DMS153 treated with DMSO at 0.1 percent for 48 hours (cell line): ENCODE data around the gene SFMBT1.

Experiments used
- DNase-seq: peaks from one replicate; lab custom pipeline; 2025; ENCODE audit not compliant: unreplicated experiment; lab: John Stamatoyannopoulos, UW

Gene SFMBT1

DNA sequence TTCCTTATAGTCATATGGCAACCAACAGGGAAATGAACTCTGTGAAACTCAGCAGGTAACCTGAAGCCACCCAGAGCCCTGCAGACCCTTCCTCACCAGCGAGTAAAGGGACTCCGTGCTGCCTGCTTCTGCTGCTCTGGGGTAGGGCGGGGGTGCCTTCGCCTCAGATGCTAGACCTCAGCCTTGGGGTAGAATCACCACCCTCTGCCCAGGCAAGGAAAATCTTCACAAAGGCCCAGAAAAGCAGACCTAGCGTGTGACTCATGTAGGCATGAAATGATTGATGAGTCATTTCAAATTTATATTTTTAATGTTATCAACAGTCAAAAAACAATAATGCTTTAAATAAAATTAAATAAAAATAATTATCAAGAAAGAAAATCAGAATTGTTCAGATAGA, 155.1 kb downstream of the SFMBT1 start:
- no peak for DNase-seq

DNA sequence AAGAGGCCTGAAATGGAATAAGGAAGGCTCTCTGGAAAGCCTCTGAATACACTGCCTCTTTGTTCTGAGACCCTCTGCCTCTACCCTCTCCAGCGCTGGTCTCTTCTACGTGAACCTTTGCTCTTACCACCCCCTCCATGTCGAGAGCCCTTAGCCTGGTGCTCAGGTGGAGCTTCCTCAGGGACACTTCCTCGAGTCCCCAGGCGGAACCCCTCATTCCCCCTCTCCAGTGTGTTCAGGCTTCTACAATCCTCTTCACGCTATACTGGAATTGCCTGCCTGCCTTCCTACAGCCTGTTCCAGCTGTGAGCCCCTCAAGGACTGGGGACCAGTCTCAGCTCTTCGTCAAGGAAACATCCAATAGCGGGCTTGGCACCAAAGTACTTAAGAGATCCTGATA, 156.0 kb downstream of the SFMBT1 start:
- DNase-seq: no peak

DNA sequence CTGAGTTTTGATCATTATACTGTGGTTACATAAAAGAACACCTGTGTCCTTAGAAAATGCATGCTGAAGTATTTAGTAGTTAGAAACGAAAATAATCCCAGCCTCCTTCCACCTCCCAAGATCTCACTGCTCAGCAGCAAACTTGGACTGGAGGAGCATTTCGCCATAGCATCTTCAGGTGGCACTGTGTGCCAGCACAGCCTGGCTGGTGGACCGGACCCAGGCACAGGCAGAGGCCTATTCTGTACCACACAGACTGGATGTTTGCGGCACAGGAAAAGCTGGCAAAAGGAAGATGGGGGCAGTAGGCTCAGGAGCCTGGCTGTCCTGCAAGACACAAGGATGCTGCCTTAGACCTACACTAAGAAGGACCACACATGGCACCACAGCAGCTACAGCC, 158.7 kb downstream of the SFMBT1 start:
- DNase-seq: no peak

DNA sequence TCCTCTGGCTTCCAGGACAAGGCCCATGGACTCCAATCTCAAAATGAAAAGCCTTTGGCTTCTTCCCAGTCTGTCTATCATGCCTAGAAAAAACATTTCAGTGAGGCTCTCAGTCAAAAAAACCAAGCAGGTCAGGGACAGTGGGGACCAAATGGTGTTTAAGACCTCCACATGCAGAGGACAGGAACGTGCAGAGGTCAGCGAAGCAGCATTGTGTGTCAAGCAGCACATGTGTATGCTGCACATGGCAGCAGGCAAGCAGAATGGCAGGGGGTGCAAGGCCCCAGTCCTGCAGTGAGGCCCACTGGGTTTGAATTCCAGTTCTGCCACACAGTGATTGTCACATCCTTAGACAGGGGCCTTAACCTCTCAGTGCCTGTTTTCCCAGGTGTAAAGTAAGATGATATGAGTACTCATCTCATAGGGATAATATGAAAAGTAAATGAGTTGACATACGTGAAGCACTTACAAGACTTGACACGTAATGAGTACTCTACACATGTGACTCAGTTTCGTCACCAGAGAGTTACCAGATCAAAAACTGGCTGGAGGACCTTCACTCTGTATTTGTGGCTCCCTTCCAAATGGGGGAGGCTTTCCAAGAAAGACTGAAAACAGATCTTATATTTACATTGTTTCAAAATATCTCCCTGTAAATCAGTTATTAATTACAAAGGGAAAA, 159.7 kb downstream of the SFMBT1 start:
- DNase-seq: no peak

DNA sequence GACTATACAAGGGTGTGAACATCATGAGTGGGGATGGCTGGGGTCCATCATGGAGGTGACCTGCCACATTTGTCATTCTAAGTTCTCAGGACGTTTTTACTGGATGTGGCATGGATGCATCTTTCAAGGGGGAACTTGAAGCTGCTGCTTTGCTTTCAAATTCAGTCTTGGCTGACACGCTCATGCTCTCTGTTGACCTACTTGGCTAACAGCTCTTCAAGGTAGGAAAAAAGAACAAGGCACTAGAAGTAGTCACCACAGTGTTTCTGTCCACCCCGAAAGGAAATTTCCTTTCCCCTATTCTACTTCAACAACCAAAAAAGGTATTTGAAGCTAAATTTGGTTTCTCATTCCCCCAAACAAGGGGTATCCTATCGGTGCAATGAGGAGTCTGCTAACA, 163.5 kb downstream of the SFMBT1 start:
- DNase-seq: no peak

DNA sequence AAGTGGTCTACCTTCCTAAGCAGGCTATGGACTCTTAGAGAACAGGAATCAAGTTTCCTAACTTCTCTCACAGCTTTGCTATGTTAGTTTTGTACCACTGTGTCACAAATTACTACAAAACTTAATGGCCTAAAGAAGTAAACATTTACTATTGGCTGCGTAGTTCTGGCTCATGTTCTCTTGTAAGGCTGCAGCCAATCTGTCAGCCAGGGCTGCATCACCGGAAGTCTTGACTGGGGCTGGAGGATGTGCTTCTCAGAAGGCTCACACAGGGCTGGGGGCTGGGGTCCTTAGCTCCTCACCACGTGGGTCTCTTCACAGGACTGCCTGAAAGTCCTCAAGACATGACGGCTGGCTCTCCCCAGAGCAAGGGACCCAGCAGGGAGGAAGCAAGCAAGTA, 164.0 kb downstream of the SFMBT1 start:
- no peak for DNase-seq

DNA sequence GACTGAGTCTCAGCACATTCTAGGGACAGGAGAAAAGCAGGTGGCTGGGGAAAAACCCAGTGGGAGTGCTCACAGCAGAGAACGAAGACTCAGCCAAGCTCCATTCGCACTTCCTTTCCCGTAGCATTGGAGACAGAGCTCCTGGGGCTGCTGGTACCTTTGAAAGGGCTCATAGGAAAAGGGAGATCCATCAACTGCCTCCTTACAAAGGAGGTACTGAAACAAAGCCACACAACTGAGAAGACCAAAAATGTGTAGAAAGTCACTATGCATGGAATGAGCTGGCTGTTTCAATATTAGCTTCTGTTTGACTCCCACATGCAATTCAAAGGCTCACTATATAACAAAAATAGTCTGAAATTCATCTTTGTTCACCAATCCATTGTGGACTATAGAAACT, 165.4 kb downstream of the SFMBT1 start:
- DNase-seq: no peak

DNA sequence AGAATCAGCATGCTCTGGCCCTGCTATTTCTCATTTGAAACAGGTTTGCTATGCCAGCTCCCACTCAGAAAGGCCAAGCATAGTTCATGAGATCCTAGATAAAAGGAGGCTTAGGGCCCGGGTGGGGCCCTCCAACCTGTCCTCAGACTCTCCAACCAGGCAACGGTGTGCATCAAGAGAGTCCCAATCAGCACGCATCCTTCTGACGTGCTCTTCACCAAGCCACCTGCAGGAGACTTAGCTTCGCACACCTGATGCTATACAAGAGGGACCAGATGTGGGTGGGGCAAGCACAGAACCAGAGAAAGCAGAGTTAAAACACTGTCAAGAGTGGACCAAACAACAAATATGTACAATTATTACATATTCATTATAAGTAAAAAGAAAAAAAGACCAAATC, 165.8 kb downstream of the SFMBT1 start:
- DNase-seq: no peak

DNA sequence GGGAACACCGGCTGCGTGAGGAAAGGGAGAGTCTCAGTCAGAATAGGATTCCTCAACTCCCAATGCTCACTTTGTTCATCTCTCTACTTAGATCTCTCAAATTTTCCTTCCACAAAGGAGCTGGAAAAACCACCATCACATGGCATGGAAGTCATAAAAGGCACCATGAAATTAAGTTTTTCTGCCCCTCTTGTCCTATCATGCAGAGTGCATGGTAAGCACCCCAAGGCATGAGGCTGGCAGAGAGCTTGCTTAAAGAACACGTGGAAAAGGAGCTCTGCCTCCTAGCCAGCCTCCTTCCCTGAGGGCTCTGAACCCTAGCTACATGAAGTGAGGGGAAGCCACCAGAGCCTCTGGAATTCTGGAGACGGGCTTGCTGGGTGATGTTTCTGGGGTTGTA, 166.3 kb downstream of the SFMBT1 start:
- no peak for DNase-seq

DNA sequence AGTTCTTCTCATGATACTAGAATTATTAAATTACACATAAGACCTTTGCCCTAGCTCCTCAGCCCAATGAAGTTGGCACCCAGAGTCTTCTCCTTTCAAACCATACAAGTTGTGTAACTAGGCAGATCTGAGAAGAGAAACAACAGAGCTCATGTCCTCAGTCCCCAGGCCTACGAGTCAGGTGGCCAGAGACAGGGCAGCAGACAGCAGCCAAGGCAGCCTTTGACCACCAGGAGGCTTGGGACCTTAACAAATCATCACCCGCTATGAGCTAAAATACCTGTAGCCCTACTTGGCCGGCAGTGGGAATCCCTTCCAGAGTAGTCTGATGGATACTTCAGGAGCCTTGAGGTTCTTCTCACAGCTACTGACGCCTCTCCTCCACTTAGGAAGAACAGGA, 166.8 kb downstream of the SFMBT1 start:
- no peak for DNase-seq

DNA sequence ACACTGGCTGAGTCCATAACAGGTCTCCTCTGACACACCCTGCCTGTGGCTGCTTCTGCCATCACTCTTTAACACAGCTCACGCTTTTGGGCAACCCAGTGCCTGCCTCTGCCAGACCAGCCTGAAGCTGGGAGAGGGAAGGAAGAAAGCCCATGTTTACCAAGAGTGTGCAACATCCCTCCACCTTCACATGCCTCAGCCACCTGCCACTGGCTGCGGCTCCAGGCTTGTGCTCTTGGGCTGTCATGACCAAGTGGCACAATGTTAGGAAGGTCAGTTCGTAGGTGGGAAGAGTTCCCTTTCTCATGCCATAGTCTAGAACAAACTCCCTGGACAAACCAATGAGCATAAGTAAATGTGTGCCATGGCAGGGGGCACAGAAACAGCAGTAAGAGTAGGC, 168.8 kb downstream of the SFMBT1 start:
- no peak for DNase-seq

DNA sequence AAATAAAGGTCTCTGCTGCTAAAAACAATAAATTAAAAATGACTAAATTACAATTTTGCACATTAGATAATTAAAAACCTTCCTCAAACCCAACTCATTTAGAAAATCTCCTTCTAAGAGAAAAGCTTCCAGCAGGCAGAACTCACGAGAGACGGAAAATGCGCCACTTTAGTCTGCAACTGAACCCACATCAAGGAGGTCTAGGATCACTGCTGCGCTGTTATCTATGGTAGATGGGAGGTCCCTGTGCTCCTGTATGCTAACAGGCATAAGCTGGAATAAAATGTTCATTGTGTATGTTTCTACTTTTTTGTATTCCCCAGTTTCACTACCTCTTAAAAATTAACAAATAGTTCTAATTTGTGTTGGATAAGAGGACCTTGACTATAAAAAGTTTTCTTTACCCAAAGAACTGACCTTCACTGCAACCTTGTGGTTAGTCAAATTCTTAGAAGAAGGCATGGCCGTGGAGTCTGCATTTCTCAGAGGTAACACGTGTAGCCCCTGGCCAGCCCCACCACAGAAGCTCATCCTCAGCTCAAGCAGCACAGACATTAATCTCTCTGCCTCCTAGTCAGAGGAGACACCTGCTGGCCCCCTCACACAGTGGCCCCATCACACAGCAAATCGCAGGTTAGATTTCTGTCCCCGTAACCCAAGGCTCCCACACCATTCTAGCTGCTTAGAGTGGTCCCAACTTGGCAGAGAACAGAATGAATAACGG, 170.8 kb downstream of the SFMBT1 start:
- DNase-seq: no peak

DNA sequence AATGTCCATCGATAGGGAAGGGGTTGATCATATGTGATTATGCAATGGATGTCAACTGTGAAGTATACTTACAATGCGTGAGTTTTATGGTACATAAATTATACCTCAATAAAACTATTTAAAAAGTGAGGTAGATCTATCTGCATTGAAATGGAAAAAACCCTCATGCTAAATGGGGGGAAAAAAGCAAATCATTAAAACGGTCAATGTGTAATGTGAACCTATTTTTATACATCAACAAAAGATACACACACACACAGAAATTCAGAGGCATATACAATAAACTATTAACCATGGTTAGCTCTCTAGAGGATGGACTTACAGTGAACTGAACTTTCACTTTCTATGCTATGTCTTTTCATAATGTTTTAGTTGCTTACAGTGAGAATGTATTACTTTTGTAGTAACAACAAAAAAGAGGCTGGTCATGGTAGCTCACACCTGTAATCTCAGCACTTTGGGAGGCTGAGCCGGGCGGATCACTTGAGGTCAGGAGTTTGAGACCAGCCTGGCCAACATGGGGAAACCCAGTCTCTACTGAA, 171.6 kb downstream of the SFMBT1 start:
- no peak for DNase-seq

DNA sequence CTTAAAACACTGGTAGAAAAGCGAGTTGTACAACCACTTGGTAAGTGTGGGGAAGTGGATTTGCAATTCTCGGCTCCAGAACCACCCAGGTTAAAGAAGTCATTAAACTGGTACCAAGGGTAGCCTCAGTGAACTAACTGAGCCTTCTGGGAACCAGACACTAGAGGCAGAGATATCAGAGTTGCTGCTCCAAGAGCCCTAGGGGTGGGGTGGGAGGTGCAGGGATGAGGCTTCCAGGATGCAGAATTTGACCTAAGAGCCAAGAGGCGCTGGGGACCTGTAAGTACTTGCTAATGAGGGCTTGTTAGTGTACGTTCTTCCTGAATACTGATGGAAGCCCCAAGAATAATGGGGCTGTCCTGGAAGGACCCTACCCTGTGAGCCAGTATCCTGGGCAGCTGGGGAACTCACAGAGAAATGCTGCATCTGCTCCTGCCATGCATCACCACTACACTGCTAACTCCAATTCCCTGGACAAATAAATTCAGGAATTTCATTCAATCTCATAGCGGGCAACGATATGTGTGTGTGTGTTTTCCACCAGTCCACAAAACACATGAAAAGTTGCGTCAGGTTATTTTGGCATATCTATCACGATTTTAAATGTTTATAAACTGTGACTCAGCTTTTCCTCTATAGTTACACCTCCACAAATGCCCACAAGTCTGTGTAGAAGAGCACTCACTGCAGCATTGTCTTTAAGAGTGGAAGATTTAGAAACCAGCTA, 172.3 kb downstream of the SFMBT1 start:
- DNase-seq: no peak

DNA sequence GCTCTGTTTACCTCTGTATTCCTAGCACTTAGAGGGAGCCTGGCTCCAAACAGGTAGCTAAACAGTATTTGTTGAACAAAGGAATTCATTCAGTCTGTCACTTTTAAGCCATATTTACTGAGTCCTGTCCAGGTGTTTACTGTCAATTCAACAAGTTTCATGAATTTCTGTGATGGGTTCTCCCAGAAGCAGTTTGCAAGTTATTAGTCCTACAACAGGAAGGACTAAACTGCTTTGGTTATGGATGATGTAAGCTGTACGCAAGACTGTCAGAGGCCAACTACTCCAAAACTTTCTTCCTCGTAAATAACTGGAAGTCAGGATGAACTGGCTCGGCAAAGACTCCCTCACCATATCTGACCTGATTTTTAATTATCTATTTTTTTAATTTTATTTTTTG, 173.6 kb downstream of the SFMBT1 start:
- no peak for DNase-seq

DNA sequence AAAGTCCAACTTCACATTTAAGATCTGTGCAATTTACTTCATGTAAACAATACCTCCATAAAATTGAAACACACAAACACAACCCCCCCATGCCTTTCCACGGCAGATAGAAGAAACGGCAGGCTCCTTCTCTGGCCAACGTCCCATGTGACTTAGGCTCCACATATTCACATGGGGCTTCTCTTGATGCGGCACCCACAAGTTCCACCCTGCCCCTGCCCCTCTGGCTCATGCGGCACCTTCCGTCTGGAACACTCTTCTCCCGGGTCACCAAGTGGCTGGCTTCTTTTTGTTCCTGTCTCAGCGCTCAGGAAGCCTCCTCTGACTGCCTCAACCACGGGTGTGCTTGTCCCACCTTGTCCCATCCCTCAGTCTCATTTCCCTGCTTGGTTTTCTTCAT, 174.1 kb downstream of the SFMBT1 start:
- no peak for DNase-seq

DNA sequence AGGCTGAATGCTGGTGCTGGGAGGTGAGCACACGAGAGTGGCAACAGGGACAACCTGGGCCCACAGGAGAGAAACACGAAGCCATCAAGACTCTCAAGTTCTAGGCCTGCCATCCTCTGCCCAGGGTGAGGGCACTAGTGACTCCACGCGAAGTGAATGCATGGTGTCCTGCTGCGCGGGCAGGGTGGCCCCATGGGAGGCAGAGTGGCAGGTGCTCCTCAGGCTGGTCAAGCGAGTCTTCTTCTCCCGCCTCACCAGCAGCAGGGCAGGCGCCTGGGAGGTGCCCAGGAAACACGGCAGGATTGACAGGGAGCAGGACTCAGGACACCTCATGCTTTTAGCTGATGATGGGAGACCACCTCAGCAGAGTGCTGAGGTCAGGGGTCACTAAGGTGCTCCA, 175.4 kb downstream of the SFMBT1 start:
- no peak for DNase-seq

DNA sequence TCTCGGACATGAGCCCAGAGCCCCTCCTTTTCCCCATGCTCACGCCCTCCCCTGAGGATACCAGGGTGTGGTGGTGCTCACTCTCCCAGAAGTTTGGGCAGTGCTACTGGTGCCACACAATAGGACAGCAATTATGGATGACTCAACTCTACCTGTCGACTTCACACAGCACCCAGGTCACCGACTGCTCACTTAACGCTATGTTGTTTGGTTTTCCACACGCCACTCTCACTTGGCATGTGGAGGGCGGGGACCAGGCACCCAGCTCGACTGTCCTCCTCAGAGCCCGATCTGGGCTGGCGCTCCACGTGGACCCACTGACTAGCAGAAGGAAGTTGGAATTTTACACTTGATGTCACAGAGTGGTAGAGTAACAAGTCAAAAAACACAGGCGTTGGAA, 179.4 kb downstream of the SFMBT1 start:
- no peak for DNase-seq

DNA sequence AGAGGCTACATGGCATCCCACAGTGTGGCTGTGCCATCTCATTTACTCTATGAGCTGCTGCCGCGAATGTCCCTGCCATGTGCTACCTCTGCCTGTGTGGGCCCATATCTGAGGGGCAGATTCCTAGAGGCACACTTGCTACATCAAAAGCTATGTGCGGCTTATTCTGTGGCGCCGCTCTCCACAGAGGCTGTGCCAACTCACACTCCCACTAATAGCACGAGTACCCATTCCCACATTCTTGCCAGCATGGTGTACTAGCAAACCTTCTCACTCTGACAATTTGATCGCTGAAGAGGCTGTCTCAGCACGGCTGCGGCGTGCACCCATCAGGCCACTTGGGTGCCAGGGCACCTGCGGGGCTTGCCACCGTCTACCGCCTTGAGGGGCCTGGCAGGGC, 179.9 kb downstream of the SFMBT1 start:
- no peak for DNase-seq

DNA sequence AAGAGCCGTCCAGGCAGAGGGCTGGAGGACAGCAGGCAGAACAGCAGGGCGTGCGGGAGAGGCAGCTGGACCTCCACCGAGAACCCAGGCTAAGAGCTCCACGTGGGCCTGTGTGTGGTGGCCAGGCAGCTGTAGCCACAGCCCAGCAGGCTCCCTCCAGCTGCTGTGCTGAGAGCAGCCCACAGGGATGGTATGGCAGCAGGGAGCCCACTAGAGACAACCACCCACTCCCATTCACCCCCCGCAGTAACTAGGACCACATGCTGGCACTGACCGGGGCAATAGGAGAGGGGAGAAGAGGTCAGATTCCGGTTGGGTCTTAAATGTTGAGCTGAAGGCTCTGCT, 185.5 kb downstream of the SFMBT1 start:
- DNase-seq: no peak

DNA sequence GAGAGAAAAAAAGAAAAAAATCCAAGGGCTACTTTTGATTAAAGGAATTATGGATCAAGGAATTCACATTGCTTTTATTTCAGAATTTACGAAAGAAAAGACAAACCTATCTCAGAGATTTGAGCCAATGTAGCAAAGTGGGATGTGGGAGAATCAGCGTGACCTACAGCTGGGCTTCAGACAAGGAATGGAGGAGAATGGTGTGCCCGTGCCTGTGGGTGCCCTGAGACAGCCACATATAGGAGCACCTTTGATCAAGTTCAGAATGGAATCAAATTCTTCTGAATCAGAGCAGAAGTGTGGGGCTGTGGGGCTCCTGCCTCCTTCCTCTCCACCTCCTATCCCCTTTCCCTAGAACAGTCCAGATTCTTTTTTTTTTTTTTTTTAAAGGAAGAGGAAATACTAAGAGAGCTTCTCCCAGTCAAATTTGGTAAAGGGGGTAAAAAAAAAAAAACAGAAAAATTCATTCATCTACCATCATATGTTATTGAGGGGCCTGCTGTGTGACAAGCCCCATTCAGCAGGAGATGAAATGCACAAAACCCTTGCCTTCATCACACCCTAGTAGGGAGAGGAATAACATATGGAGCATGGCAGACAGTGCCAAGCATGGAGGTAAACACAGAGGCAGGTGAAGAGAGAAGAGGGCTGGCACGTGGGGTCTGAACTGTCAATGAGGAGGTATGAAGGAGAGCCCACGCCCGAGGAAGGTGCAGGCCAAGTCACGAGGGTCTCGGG, 186.0 kb downstream of the SFMBT1 start:
- no peak for DNase-seq
